Measurements from ENCODE around the gene HELZ.

Gene HELZ

GRCh38 chr17:67212231-67212630 is 32.8 kb downstream of the HELZ start:
- Mint-ChIP-seq H3K4me3 (no peak overlapping the region), H3K9me3 (no peaks in the 10 kb centered on the region), H3K27ac (peak overlapping the region; percentile 64 to 68 (median 68)), H3K4me1 (peaks cover 9% of the 10 kb centered on the region), H3K27me3 (ENCODE audit: low read depth) (no peaks in the 10 kb centered on the region), H3K36me3 (ENCODE audit: low read depth) (peaks cover 38% of the 10 kb centered on the region)
- TF ChIP-seq, protein P1, sequence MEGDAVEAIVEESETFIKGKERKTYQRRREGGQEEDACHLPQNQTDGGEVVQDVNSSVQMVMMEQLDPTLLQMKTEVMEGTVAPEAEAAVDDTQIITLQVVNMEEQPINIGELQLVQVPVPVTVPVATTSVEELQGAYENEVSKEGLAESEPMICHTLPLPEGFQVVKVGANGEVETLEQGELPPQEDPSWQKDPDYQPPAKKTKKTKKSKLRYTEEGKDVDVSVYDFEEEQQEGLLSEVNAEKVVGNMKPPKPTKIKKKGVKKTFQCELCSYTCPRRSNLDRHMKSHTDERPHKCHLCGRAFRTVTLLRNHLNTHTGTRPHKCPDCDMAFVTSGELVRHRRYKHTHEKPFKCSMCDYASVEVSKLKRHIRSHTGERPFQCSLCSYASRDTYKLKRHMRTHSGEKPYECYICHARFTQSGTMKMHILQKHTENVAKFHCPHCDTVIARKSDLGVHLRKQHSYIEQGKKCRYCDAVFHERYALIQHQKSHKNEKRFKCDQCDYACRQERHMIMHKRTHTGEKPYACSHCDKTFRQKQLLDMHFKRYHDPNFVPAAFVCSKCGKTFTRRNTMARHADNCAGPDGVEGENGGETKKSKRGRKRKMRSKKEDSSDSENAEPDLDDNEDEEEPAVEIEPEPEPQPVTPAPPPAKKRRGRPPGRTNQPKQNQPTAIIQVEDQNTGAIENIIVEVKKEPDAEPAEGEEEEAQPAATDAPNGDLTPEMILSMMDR (IDR thresholded peaks at IDR 0.05; ENCODE audit: unreplicated experiment in 3 of 3), result no peak

DNA sequence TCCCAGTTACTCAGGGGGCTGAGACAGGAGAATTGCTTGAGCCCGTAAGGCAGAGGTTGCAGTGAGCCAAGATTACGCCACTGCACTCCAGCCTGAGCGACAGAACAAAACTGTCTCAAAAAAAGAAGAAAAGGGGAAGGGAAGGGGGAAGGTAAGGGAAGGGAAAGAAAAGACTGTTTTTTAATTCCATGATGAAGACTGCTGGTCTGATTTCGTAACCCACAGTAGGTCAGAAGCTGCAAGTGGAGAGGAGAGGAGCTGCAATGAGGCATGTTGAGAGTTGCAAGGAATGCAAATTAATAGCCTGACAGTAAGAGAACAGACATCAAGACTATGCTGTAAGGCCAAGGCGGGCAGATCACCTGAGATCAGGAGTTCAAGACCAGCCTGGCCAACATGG is 33.3 kb downstream of the HELZ start:
- Mint-ChIP-seq H3K27ac (no peak overlapping the region), H3K9me3 (no peaks in the 10 kb centered on the region), H3K27me3 (ENCODE audit: low read depth) (no peaks in the 10 kb centered on the region), H3K4me3 (no peak overlapping the region), H3K4me1 (peaks cover 9% of the 10 kb centered on the region), H3K36me3 (ENCODE audit: low read depth) (peaks cover 38% of the 10 kb centered on the region)
- TF ChIP-seq, protein P1 (IDR thresholded peaks at IDR 0.05; ENCODE audit: unreplicated experiment in 3 of 3), result no peak

DNA sequence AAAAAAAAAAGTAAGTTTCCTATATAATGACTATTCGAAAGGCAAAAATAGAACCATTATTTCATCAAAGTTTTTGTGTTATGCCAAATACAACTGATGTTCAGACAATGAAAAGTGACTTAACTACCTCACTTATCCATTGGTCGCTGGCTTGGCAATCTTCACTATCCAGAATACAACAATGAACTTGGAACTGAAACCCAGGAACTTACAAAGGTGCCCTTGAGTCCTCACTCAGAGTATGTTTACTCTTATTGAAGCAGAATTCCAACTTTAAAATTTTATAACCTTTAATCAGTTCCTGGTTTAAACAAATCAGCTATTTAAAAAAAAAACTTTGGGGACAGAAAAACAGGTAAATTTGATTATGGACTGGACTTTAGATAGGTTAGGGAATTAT is 34.1 kb downstream of the HELZ start:
- TF ChIP-seq, protein P1 (IDR thresholded peaks at IDR 0.05; ENCODE audit: unreplicated experiment in 3 of 3), result no peak
- Mint-ChIP-seq H3K4me1 (peaks cover 9% of the 10 kb centered on the region), H3K27ac (no peak overlapping the region), H3K4me3 (no peak overlapping the region), H3K27me3 (ENCODE audit: low read depth) (no peaks in the 10 kb centered on the region), H3K9me3 (no peaks in the 10 kb centered on the region), H3K36me3 (ENCODE audit: low read depth) (peaks cover 41% of the 10 kb centered on the region)

GRCh38 chr17:67208232-67208631 is 36.8 kb downstream of the HELZ start:
- H3K27me3 Mint-ChIP-seq (ENCODE audit: low read depth), result no peaks in the 10 kb centered on the region
- H3K9me3 Mint-ChIP-seq, result no peaks in the 10 kb centered on the region
- peaks cover 29% of the 10 kb centered on the region for H3K36me3 Mint-ChIP-seq (ENCODE audit: low read depth)
- TF ChIP-seq, protein P1 (IDR thresholded peaks at IDR 0.05; ENCODE audit: unreplicated experiment in 3 of 3), result no peak
- H3K4me3 Mint-ChIP-seq, result no peak overlapping the region
- peaks cover 9% of the 10 kb centered on the region for H3K4me1 Mint-ChIP-seq
- H3K27ac Mint-ChIP-seq, result no peak overlapping the region

GRCh38 chr17:67203818-67204217 is 41.2 kb downstream of the HELZ start:
- Mint-ChIP-seq H3K36me3 (ENCODE audit: low read depth) (peaks cover 41% of the 10 kb centered on the region), H3K27me3 (ENCODE audit: low read depth) (no peaks in the 10 kb centered on the region), H3K9me3 (no peaks in the 10 kb centered on the region), H3K4me1 (no peaks in the 10 kb centered on the region), H3K4me3 (no peak overlapping the region), H3K27ac (no peak overlapping the region)
- TF ChIP-seq, protein P1 (IDR thresholded peaks at IDR 0.05; ENCODE audit: unreplicated experiment in 3 of 3), result no peak

DNA sequence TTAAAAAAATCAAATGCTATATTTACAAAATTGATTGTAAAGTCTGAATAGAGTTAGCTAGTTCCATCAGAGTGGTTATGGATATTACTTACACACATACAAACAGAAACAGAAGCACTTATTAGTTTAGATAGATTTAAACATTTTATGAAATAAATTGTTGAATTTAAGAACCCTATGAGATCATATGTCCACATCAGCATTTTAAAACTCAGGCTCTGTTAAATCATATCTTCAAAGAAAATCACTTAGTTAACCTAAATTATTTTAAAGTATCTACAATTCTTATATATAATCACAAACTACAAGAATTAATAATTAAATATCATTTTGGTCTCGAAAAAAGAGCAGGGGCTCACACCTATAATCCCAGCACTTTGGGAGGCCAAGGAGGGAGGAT is 42.5 kb downstream of the HELZ start:
- Mint-ChIP-seq H3K4me3 (no peak overlapping the region), H3K9me3 (no peaks in the 10 kb centered on the region), H3K27me3 (ENCODE audit: low read depth) (no peaks in the 10 kb centered on the region), H3K27ac (no peak overlapping the region), H3K4me1 (no peaks in the 10 kb centered on the region), H3K36me3 (ENCODE audit: low read depth) (peaks cover 39% of the 10 kb centered on the region)
- TF ChIP-seq, protein P1 (IDR thresholded peaks at IDR 0.05; ENCODE audit: unreplicated experiment in 3 of 3), result no peak

Measured in nephron (organoid).